ENCODE data around the gene MT1H. TPM values are rescaled to one million over a fixed set of nuclear protein-coding genes. Genes with fewer than 3 reads are reported as not detected.

MT1H gene
- total RNA-seq, 1 experiment from 2014 or later: not detected

DNA sequence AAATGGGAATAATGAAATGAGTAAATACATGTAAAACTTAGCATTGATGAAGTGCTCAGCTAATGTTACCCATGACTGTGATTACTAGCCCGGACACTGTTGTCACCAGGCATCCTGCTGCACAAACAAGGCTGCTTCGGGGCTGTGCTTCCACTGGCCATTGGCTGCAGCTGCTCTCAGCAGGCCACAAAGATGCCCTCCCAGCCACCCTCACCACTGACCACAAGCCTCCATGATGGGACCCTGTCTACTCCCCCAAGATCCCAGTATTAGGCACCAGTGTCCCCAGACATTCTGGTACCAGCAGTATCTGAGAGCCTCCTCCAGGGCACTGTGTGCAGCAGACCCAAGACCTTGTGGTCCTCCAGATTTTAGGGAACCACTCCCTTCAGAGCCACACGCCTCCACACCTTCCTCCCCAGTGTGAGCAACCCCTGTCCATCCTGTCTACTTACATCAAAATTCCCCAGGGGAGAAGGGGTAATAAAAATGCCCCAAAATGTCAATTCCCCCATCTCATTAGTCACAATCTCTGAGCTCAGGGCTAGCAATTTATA lies 40.6 kb downstream of the MT1H start:
- no peak overlapping the region for H3K4me2 ChIP-seq (ENCODE audit: low read length)
- ATAC-seq: no peak
- H4K20me1 ChIP-seq (ENCODE audit: insufficient read depth): no peaks in the 10 kb centered on the region
- TF ChIP-seq, protein P1, sequence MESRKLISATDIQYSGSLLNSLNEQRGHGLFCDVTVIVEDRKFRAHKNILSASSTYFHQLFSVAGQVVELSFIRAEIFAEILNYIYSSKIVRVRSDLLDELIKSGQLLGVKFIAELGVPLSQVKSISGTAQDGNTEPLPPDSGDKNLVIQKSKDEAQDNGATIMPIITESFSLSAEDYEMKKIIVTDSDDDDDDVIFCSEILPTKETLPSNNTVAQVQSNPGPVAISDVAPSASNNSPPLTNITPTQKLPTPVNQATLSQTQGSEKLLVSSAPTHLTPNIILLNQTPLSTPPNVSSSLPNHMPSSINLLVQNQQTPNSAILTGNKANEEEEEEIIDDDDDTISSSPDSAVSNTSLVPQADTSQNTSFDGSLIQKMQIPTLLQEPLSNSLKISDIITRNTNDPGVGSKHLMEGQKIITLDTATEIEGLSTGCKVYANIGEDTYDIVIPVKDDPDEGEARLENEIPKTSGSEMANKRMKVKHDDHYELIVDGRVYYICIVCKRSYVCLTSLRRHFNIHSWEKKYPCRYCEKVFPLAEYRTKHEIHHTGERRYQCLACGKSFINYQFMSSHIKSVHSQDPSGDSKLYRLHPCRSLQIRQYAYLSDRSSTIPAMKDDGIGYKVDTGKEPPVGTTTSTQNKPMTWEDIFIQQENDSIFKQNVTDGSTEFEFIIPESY (IDR thresholded peaks at IDR 0.05; ENCODE audit: extremely low read depth, insufficient replicate concordance, low read length): no peak
- TF ChIP-seq, protein P2, sequence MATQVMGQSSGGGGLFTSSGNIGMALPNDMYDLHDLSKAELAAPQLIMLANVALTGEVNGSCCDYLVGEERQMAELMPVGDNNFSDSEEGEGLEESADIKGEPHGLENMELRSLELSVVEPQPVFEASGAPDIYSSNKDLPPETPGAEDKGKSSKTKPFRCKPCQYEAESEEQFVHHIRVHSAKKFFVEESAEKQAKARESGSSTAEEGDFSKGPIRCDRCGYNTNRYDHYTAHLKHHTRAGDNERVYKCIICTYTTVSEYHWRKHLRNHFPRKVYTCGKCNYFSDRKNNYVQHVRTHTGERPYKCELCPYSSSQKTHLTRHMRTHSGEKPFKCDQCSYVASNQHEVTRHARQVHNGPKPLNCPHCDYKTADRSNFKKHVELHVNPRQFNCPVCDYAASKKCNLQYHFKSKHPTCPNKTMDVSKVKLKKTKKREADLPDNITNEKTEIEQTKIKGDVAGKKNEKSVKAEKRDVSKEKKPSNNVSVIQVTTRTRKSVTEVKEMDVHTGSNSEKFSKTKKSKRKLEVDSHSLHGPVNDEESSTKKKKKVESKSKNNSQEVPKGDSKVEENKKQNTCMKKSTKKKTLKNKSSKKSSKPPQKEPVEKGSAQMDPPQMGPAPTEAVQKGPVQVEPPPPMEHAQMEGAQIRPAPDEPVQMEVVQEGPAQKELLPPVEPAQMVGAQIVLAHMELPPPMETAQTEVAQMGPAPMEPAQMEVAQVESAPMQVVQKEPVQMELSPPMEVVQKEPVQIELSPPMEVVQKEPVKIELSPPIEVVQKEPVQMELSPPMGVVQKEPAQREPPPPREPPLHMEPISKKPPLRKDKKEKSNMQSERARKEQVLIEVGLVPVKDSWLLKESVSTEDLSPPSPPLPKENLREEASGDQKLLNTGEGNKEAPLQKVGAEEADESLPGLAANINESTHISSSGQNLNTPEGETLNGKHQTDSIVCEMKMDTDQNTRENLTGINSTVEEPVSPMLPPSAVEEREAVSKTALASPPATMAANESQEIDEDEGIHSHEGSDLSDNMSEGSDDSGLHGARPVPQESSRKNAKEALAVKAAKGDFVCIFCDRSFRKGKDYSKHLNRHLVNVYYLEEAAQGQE (IDR thresholded peaks at IDR 0.05; ENCODE audit: low read depth): no peak
- TF ChIP-seq ZNF274 (IDR thresholded peaks at IDR 0.05; ENCODE audit: low read depth, low read length): no peak
- TF ChIP-seq TCF7L2 (IDR thresholded peaks at IDR 0.05; ENCODE audit: borderline replicate concordance, extremely low read depth, insufficient read depth, insufficient read length): no peak
- TF ChIP-seq EZH2phosphoT487 (IDR thresholded peaks at IDR 0.05; ENCODE audit: borderline replicate concordance): no peak
- no peak for TF ChIP-seq SP1 (IDR thresholded peaks at IDR 0.05; ENCODE audit: low read depth)
- no peak for TF ChIP-seq CEBPB (IDR thresholded peaks at IDR 0.05; ENCODE audit: low read depth)
- TF ChIP-seq ZFX (IDR thresholded peaks at IDR 0.05): no peak
- TF ChIP-seq CBX3 (IDR thresholded peaks at IDR 0.05; ENCODE audit: low read depth): no peak
- no peak for TF ChIP-seq SIN3A (IDR thresholded peaks at IDR 0.05; ENCODE audit: low read depth)
- TF ChIP-seq, protein P3, sequence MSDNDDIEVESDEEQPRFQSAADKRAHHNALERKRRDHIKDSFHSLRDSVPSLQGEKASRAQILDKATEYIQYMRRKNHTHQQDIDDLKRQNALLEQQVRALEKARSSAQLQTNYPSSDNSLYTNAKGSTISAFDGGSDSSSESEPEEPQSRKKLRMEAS (IDR thresholded peaks at IDR 0.05): no peak
- TF ChIP-seq JUND (IDR thresholded peaks at IDR 0.05): no peak
- no peak for TF ChIP-seq EZH2 (IDR thresholded peaks at IDR 0.05)
- TF ChIP-seq, protein P4, sequence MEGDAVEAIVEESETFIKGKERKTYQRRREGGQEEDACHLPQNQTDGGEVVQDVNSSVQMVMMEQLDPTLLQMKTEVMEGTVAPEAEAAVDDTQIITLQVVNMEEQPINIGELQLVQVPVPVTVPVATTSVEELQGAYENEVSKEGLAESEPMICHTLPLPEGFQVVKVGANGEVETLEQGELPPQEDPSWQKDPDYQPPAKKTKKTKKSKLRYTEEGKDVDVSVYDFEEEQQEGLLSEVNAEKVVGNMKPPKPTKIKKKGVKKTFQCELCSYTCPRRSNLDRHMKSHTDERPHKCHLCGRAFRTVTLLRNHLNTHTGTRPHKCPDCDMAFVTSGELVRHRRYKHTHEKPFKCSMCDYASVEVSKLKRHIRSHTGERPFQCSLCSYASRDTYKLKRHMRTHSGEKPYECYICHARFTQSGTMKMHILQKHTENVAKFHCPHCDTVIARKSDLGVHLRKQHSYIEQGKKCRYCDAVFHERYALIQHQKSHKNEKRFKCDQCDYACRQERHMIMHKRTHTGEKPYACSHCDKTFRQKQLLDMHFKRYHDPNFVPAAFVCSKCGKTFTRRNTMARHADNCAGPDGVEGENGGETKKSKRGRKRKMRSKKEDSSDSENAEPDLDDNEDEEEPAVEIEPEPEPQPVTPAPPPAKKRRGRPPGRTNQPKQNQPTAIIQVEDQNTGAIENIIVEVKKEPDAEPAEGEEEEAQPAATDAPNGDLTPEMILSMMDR (IDR thresholded peaks at IDR 0.05 in 2 of 3, conservative IDR thresholded peaks at IDR 0.05 in 1 of 3; ENCODE audit: borderline replicate concordance in 1 of 3, insufficient read depth in 1 of 3, low read depth in 2 of 3, low read length in 2 of 3): no peak
- TF ChIP-seq ELF1 (IDR thresholded peaks at IDR 0.05; ENCODE audit: borderline replicate concordance, low read depth): no peak
- no peak for TF ChIP-seq SRF (IDR thresholded peaks at IDR 0.05; ENCODE audit: low read depth)
- H3K27me3 ChIP-seq (ENCODE audit: insufficient read depth, low read length): no peaks in the 10 kb centered on the region
- POLR2A ChIA-PET: no interaction called here
- RAD21 ChIA-PET (ENCODE audit: low non-redundant PET in 1 of 2, low total read pairs in 2 of 2, uncharacterized antibody in 2 of 2, unreplicated experiment in 2 of 2): no interaction called here
- intact Hi-C loops (cut with micrococcal nuclease): no loop called here
- no peak overlapping the region for H3K9ac ChIP-seq (ENCODE audit: low read length)
- CTCF ChIA-PET: no interaction called here
- no peaks in the 10 kb centered on the region for H3K79me2 ChIP-seq (ENCODE audit: insufficient read depth, low read length)
- BruUV-seq (replicated peaks): no TSS peak
- H3K9me2 ChIP-seq (ENCODE audit: insufficient read depth): no peaks in the 10 kb centered on the region
- H3K9me3 ChIP-seq (ENCODE audit: control insufficient read depth in 1 of 2, insufficient read depth in 1 of 2, low read depth in 1 of 2, low read length in 2 of 2): no peaks in the 10 kb centered on the region
- no peaks in the 10 kb centered on the region for H3K36me3 ChIP-seq (ENCODE audit: control insufficient read depth in 1 of 2, insufficient read depth in 2 of 2, low read length in 2 of 2)
- H3K27ac ChIP-seq (ENCODE audit: low read depth, low read length): no peak overlapping the region
- H2AFZ ChIP-seq (ENCODE audit: low read depth, low read length, poor library complexity, severe bottlenecking): no peak overlapping the region
- DNase-seq (ENCODE audit: low read depth, low spot score): no peak
- H3K4me1 ChIP-seq (ENCODE audit: control insufficient read depth in 1 of 2, insufficient read depth in 2 of 2, low read length in 2 of 2): no peaks in the 10 kb centered on the region
- no peak overlapping the region for H3K4me3 ChIP-seq (replicated peaks in 1 of 2; ENCODE audit: low read depth in 1 of 2, low read length in 2 of 2)

Measured in HCT116 (cell line).